GM23338 (cell line): ENCODE data around the gene MFNG. TPM values are rescaled to one million over a fixed set of nuclear protein-coding genes. Genes with fewer than 3 reads are reported as not detected.
A peak's percentile ranks its signal among the peaks of the same experiment; 100 is the strongest.

Experiments
- ATAC-seq: fragments of 200-7000 bp; cut with Tn5 transposase; 3 replicates; pipeline ENCODE4 v1.9.1; 2020
- DNase-seq: peaks from one replicate; pipeline ENCODE4 v3.0.0-alpha.2; 2015; ENCODE audit warnings: low spot score
- H2AFZ ChIP-seq: fragments of 200-600 bp; sonication (generic); 2 replicates; pipeline ENCODE4 v1.8.0; 2016; ENCODE audit warnings: antibody characterized with exemption, mild to moderate bottlenecking, moderate library complexity
- H3F3A ChIP-seq: fragments of 200-600 bp; sonication (generic); replicated peaks from 2 replicates; pipeline ENCODE4 v1.8.0; 2017; ENCODE audit warnings: antibody characterized with exemption, mixed run types, low read depth
- H3K27ac ChIP-seq: fragments of 200-600 bp; sonication (generic); 2 replicates; pipeline ENCODE4 v1.6.1; 2016; ENCODE audit warnings: low read depth
- H3K27me3 ChIP-seq: fragments of 200-600 bp; sonication (generic); 2 replicates; pipeline ENCODE4 v1.8.0; 2016; ENCODE audit warnings: mild to moderate bottlenecking, mixed run types, moderate library complexity; ENCODE audit not compliant: insufficient read depth
- H3K36me3 ChIP-seq: fragments of 200-600 bp; sonication (generic); 2 replicates; pipeline ENCODE4 v1.8.0; 2016; ENCODE audit warnings: mild to moderate bottlenecking; ENCODE audit not compliant: insufficient read depth
- H3K4me1 ChIP-seq: fragments of 200-600 bp; sonication (generic); 2 replicates; pipeline ENCODE4 v1.8.0; 2016; ENCODE audit warnings: mild to moderate bottlenecking, moderate library complexity; ENCODE audit not compliant: insufficient read depth
- H3K4me2 ChIP-seq: fragments of 200-600 bp; sonication (generic); 2 replicates; pipeline ENCODE4 v1.7.1; 2017; ENCODE audit warnings: mixed run types
- H3K4me3 ChIP-seq: fragments of 200-600 bp; sonication (generic); 2 replicates; pipeline ENCODE4 v1.6.1; 2016; ENCODE audit warnings: mixed run types
- H3K79me2 ChIP-seq: fragments of 200-600 bp; sonication (generic); replicated peaks from 2 replicates; pipeline ENCODE4 v1.8.0; 2017; ENCODE audit warnings: mild to moderate bottlenecking; ENCODE audit not compliant: insufficient read depth
- H3K9me2 ChIP-seq: fragments of 200-600 bp; sonication (generic); 2 replicates; pipeline ENCODE4 v1.8.0; 2017; ENCODE audit not compliant: insufficient read depth
- H4K20me1 ChIP-seq: fragments of 200-600 bp; sonication (generic); replicated peaks from 2 replicates; pipeline ENCODE4 v1.8.0; 2017; ENCODE audit warnings: mild to moderate bottlenecking; ENCODE audit not compliant: insufficient read depth
- H3K27ac Mint-ChIP-seq: 2 replicates; pipeline ENCODE4 v1.8.0; 2020; ENCODE audit warnings: inconsistent platforms, mild to moderate bottlenecking, moderate library complexity, mixed read lengths
- H3K27me3 Mint-ChIP-seq: 3 replicates; pipeline ENCODE4 v1.8.0; 2022; ENCODE audit warnings: low read depth, mild to moderate bottlenecking, moderate library complexity, mixed read lengths, inconsistent platforms; ENCODE audit not compliant: insufficient read depth, poor library complexity
- H3K36me3 Mint-ChIP-seq: 3 replicates; pipeline ENCODE4 v1.8.0; 2021; ENCODE audit warnings: low read depth, mild to moderate bottlenecking, inconsistent platforms, moderate library complexity, mixed read lengths
- H3K4me1 Mint-ChIP-seq: 3 replicates; pipeline ENCODE4 v1.8.0; 2020; ENCODE audit warnings: mild to moderate bottlenecking, inconsistent platforms, mixed read lengths
- H3K4me3 Mint-ChIP-seq: 3 replicates; pipeline ENCODE4 v1.8.0; 2021; ENCODE audit warnings: moderate library complexity, mild to moderate bottlenecking, inconsistent platforms, mixed read lengths
- H3K9me3 Mint-ChIP-seq: 3 replicates; pipeline ENCODE4 v1.8.0; 2020; ENCODE audit warnings: moderate library complexity, mild to moderate bottlenecking, inconsistent platforms, mixed read lengths
- EZH2phosphoT487 ChIP-seq: fragments of 200-600 bp; sonication (generic); IDR thresholded peaks from one replicate; pipeline ENCODE4 v1.8.1; 2018; ENCODE audit warnings: antibody characterized with exemption; ENCODE audit not compliant: unreplicated experiment
- POLR2AphosphoS5 ChIP-seq: IDR thresholded peaks from 2 replicates; pipeline ENCODE4 v1.6.1; 2016; ENCODE audit warnings: antibody characterized with exemption, low read depth
- STAT1 ChIP-seq: IDR thresholded peaks from one replicate; pipeline ENCODE4 v1.6.1; 2016; ENCODE audit warnings: antibody characterized with exemption; ENCODE audit not compliant: unreplicated experiment
- ZNF114 ChIP-seq: fragments of 250-450 bp; sonication (Bioruptor Pico); IDR thresholded peaks from 2 replicates; pipeline ENCODE4 v1.5.0; 2020; ENCODE audit warnings: mild to moderate bottlenecking, moderate library complexity
- ZNF331 ChIP-seq: fragments of 250-450 bp; sonication (Bioruptor Pico); IDR thresholded peaks from 2 replicates; pipeline ENCODE4 v1.5.0; 2020; ENCODE audit warnings: low read depth, mild to moderate bottlenecking, moderate library complexity
- polyA plus RNA-seq: library from polyadenylated mRNA; unstranded; fragments of >200 nt; fragmentation: Nextera tagmentation; extraction: Ambion mirVana; gene quantifications from 2 replicates; pipeline ENCODE4 v1.2.1, GENCODE V29; 2016
- total RNA-seq: library from RNA; depleted of rRNA; stranded (reverse); fragments of >200 nt; shearing (Covaris generic); gene quantifications from 2 replicates; pipeline ENCODE4 v1.2.3, GENCODE V29; 2014
- TF ChIP-seq, protein P1 (sequence below): fragments of 250-450 bp; sonication (Bioruptor Pico); IDR thresholded peaks from 2 replicates; pipeline ENCODE4 v1.5.0; 2020; ENCODE audit warnings: mild to moderate bottlenecking, moderate library complexity
- TF ChIP-seq, protein P2 (sequence below), 2 experiments: fragments of 200-600 bp in 1 of 2; sonication (generic) in 1 of 2; conservative IDR thresholded peaks; 2 replicates each; pipeline versions ENCODE4 v1.5.1 to v1.6.1; 2016 to 2017; ENCODE audit warnings: antibody characterized with exemption in 2 of 2, low read depth in 2 of 2, mild to moderate bottlenecking in 2 of 2, moderate library complexity in 1 of 2

The MFNG gene
- total and polyA plus RNA-seq, 2 experiments from 2014 or later, result 1.4 to 1.9 TPM

DNA sequence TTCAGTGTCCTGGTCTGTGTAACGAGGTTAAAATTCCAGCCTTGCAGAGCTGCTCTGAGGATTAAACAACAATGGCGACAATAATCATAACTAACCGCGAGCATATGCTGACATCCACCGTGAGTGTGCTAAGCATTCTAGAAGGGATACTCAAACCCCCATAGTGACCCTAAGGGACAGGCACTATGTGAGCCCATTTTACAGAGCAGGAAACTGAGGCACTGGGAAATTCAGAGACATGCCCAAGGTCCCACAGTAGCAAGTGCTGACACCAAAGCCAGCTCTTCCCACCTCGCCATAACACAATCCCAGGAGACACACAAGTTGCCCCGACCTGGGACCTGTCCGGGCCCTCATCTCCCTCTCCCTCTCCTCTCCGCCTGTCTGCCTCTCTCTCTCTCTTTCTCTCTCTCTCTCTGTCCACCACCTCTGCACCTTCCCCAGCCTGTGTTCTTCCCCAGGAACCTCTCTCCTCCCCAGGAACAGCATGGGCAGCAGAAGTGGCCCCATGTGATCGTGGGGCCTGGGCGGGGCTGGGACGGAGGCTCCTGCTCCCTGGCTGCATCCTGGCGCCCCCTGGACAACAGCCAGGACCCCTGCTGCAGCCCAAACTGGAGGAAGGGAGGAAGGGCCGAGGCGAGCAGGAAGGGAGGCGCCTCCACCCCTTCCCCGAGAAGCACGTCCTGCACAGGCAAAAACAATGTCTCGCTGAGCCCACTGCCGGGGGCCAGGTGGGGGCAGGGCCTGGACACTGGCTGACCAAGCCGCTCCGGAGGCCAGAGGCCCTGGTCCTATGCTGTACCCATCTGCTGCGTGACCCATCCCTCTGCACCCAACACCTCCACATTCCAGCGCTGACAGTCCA is 14.8 kb upstream of the MFNG start:
- H2AFZ ChIP-seq, result no peak overlapping the region

DNA sequence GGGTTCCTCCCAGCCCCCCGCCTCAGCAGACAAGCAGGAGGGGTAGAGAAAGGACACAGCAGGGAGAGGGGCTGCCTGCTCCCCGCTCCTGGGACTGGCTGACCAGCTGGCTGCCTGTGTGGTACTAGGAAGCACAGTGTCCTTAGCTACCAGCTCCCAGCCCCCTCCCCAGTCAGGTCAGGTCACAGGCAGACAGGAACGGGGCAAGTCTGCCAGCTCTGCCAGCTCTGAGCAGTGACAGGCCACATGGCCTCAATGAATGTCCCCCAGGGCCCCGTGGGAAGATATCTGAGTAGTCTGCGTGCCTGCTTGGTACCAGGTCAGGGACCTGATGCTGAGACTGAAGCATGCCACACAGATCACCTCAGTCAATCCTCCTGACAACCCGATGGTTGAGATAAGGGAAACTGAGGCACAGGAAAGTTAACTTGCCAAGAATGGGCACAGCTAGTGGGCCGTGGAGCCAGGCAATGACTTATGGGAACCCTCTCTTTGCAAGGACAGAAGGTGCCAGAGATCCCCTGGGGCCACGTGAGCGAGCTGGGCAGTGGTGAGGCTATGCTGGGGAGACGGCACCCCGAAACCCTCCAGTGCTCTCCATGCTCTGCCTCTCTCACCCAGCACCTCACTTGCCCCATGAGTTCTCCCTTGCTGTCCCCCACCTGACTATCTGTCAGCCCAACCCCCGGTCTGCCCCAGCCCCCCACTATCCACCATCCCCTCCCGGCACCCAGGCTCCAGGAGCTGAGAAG is 13.8 kb upstream of the MFNG start:
- DNase-seq, result no peak
- Mint-ChIP-seq H3K27me3 (peaks cover 18% of the 10 kb centered on the region), H3K9me3 (no peaks in the 10 kb centered on the region), H3K4me3 (no peak overlapping the region), H3K36me3 (peaks cover 5% of the 10 kb centered on the region; the same call in 2 of the 3 replicates), H3K27ac (no peak overlapping the region), H3K4me1 (peaks cover 40% of the 10 kb centered on the region)
- Histone ChIP-seq H2AFZ (no peak overlapping the region), H3K4me2 (no peak overlapping the region), H3K27ac (no peak overlapping the region), H3K4me1 (peaks cover 9% of the 10 kb centered on the region; the same call in 1 of the 2 replicates), H3K36me3 (no peaks in the 10 kb centered on the region), H3K79me2 (no peaks in the 10 kb centered on the region), H3F3A (0 out of 2 replicates have a peak, but pooled peaks cover 4% of the 10 kb centered on the region), H4K20me1 (no peaks in the 10 kb centered on the region), H3K9me2 (no peaks in the 10 kb centered on the region), H3K27me3 (no peaks in the 10 kb centered on the region), H3K4me3 (no peak overlapping the region)
- no peak for ATAC-seq
- TF ChIP-seq, protein P1, sequence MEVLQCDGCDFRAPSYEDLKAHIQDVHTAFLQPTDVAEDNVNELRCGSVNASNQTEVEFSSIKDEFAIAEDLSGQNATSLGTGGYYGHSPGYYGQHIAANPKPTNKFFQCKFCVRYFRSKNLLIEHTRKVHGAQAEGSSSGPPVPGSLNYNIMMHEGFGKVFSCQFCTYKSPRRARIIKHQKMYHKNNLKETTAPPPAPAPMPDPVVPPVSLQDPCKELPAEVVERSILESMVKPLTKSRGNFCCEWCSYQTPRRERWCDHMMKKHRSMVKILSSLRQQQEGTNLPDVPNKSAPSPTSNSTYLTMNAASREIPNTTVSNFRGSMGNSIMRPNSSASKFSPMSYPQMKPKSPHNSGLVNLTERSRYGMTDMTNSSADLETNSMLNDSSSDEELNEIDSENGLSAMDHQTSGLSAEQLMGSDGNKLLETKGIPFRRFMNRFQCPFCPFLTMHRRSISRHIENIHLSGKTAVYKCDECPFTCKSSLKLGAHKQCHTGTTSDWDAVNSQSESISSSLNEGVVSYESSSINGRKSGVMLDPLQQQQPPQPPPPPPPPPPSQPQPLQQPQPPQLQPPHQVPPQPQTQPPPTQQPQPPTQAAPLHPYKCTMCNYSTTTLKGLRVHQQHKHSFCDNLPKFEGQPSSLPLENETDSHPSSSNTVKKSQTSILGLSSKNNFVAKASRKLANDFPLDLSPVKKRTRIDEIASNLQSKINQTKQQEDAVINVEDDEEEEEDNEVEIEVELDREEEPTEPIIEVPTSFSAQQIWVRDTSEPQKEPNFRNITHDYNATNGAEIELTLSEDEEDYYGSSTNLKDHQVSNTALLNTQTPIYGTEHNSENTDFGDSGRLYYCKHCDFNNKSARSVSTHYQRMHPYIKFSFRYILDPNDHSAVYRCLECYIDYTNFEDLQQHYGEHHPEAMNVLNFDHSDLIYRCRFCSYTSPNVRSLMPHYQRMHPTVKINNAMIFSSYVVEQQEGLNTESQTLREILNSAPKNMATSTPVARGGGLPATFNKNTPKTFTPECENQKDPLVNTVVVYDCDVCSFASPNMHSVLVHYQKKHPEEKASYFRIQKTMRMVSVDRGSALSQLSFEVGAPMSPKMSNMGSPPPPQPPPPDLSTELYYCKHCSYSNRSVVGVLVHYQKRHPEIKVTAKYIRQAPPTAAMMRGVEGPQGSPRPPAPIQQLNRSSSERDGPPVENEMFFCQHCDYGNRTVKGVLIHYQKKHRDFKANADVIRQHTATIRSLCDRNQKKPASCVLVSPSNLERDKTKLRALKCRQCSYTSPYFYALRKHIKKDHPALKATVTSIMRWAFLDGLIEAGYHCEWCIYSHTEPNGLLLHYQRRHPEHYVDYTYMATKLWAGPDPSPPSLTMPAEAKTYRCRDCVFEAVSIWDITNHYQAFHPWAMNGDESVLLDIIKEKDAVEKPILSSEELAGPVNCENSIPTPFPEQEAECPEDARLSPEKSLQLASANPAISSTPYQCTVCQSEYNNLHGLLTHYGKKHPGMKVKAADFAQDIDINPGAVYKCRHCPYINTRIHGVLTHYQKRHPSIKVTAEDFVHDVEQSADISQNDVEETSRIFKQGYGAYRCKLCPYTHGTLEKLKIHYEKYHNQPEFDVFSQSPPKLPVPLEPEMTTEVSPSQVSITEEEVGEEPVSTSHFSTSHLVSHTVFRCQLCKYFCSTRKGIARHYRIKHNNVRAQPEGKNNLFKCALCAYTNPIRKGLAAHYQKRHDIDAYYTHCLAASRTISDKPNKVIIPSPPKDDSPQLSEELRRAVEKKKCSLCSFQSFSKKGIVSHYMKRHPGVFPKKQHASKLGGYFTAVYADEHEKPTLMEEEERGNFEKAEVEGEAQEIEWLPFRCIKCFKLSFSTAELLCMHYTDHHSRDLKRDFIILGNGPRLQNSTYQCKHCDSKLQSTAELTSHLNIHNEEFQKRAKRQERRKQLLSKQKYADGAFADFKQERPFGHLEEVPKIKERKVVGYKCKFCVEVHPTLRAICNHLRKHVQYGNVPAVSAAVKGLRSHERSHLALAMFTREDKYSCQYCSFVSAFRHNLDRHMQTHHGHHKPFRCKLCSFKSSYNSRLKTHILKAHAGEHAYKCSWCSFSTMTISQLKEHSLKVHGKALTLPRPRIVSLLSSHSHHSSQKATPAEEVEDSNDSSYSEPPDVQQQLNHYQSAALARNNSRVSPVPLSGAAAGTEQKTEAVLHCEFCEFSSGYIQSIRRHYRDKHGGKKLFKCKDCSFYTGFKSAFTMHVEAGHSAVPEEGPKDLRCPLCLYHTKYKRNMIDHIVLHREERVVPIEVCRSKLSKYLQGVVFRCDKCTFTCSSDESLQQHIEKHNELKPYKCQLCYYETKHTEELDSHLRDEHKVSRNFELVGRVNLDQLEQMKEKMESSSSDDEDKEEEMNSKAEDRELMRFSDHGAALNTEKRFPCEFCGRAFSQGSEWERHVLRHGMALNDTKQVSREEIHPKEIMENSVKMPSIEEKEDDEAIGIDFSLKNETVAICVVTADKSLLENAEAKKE, result no peak
- TF ChIP-seq, protein P2, sequence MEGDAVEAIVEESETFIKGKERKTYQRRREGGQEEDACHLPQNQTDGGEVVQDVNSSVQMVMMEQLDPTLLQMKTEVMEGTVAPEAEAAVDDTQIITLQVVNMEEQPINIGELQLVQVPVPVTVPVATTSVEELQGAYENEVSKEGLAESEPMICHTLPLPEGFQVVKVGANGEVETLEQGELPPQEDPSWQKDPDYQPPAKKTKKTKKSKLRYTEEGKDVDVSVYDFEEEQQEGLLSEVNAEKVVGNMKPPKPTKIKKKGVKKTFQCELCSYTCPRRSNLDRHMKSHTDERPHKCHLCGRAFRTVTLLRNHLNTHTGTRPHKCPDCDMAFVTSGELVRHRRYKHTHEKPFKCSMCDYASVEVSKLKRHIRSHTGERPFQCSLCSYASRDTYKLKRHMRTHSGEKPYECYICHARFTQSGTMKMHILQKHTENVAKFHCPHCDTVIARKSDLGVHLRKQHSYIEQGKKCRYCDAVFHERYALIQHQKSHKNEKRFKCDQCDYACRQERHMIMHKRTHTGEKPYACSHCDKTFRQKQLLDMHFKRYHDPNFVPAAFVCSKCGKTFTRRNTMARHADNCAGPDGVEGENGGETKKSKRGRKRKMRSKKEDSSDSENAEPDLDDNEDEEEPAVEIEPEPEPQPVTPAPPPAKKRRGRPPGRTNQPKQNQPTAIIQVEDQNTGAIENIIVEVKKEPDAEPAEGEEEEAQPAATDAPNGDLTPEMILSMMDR (conservative IDR thresholded peaks at IDR 0.05; ENCODE audit: low read depth in 2 of 2), result no peak
- TF ChIP-seq POLR2AphosphoS5, result no peak
- no peak for TF ChIP-seq ZNF114
- TF ChIP-seq STAT1, result no peak
- no peak for TF ChIP-seq ZNF331

More for the DNA sequence above, 14.8 kb upstream of the MFNG start:
- Histone ChIP-seq H3K4me2 (no peak overlapping the region), H4K20me1 (no peaks in the 10 kb centered on the region), H3K36me3 (no peaks in the 10 kb centered on the region), H3K27ac (no peak overlapping the region), H3K79me2 (no peaks in the 10 kb centered on the region), H3K27me3 (no peaks in the 10 kb centered on the region), H3K9me2 (no peaks in the 10 kb centered on the region), H3K4me1 (peaks cover 9% of the 10 kb centered on the region; the same call in 1 of the 2 replicates), H3F3A (0 out of 2 replicates have a peak, but pooled peaks cover 4% of the 10 kb centered on the region), H3K4me3 (no peak overlapping the region)
- no peak; the same call in 2 of the 3 replicates for ATAC-seq
- no peaks in the 10 kb centered on the region for H3K9me3 Mint-ChIP-seq
- no peak for DNase-seq
- H3K36me3 Mint-ChIP-seq, result peaks cover 5% of the 10 kb centered on the region; the same call in 2 of the 3 replicates
- no peak for TF ChIP-seq EZH2phosphoT487
- TF ChIP-seq, protein P2 (conservative IDR thresholded peaks at IDR 0.05; ENCODE audit: low read depth in 2 of 2), result peak; percentile 9 to 37; a peak in 2 of 4 replicates
- peaks cover 15% of the 10 kb centered on the region for H3K27me3 Mint-ChIP-seq
- H3K4me1 Mint-ChIP-seq, result peaks cover 40% of the 10 kb centered on the region
- peak overlapping the region; percentile 37; the same call in 2 of the 3 replicates for H3K4me3 Mint-ChIP-seq
- peak overlapping the region; percentile 69 for H3K27ac Mint-ChIP-seq
